PFSK-1 (cell line): ENCODE data around the gene MRPL16.

Experiments used
- FOXP2 ChIP-seq: optimal IDR thresholded peaks from 2 replicates; pipeline ENCODE3; 2011; ENCODE audit warnings: borderline replicate concordance, control low read depth, inconsistent platforms; ENCODE audit not compliant: insufficient read depth; ENCODE audit errors: extremely low read length, extremely low read depth
- POLR2AphosphoS5 ChIP-seq: IDR thresholded peaks from 2 replicates; pipeline ENCODE4 v1.6.1; 2012; ENCODE audit warnings: low read depth, mild to moderate bottlenecking, control low read depth, low read length, moderate library complexity
- SIN3A ChIP-seq: IDR thresholded peaks from 2 replicates; pipeline ENCODE4 v1.6.1; 2012; ENCODE audit warnings: mild to moderate bottlenecking, low read length, moderate library complexity, borderline replicate concordance; ENCODE audit not compliant: insufficient read depth
- TAF1 ChIP-seq: IDR thresholded peaks from 2 replicates; pipeline ENCODE4 v1.6.1; 2012; ENCODE audit warnings: low read length, control low read depth, borderline replicate concordance; ENCODE audit not compliant: insufficient read depth
- TF ChIP-seq, protein P1 (sequence below), 2 experiments: IDR thresholded peaks; 2 replicates each; pipeline versions ENCODE4 v1.6.1 to v1.8.0; 2011 to 2012; ENCODE audit warnings: low read depth in 2 of 2, low read length in 2 of 2, control low read depth in 1 of 2, inconsistent platforms in 1 of 2, mild to moderate bottlenecking in 1 of 2, moderate library complexity in 1 of 2; ENCODE audit not compliant: insufficient read depth in 1 of 2

MRPL16 gene

DNA sequence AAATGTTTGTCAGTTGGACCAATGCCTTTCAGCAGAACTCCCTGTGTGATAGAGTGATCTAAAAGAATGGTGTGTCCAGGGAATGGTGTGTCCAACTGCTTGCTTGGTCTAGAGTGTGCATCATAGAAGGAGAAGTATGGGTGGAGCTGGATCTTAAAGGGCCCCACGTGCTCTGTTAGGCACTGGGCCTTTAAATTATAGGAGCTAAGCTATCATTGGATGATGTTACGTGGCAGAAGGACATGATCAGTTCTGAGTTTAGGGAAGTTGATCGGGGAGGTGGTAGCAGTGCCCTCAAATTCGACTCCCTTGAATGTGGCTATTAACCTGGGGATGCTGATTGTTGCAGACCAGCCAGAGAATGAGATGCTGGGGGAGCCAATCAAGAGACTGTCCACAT lies 39.0 kb downstream of the MRPL16 start:
- TF ChIP-seq, protein P1, sequence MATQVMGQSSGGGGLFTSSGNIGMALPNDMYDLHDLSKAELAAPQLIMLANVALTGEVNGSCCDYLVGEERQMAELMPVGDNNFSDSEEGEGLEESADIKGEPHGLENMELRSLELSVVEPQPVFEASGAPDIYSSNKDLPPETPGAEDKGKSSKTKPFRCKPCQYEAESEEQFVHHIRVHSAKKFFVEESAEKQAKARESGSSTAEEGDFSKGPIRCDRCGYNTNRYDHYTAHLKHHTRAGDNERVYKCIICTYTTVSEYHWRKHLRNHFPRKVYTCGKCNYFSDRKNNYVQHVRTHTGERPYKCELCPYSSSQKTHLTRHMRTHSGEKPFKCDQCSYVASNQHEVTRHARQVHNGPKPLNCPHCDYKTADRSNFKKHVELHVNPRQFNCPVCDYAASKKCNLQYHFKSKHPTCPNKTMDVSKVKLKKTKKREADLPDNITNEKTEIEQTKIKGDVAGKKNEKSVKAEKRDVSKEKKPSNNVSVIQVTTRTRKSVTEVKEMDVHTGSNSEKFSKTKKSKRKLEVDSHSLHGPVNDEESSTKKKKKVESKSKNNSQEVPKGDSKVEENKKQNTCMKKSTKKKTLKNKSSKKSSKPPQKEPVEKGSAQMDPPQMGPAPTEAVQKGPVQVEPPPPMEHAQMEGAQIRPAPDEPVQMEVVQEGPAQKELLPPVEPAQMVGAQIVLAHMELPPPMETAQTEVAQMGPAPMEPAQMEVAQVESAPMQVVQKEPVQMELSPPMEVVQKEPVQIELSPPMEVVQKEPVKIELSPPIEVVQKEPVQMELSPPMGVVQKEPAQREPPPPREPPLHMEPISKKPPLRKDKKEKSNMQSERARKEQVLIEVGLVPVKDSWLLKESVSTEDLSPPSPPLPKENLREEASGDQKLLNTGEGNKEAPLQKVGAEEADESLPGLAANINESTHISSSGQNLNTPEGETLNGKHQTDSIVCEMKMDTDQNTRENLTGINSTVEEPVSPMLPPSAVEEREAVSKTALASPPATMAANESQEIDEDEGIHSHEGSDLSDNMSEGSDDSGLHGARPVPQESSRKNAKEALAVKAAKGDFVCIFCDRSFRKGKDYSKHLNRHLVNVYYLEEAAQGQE (IDR thresholded peaks at IDR 0.05; ENCODE audit: insufficient read depth in 1 of 2, low read depth in 2 of 2, low read length in 2 of 2) = no peak
- TF ChIP-seq SIN3A (no peak), POLR2AphosphoS5 (no peak), TAF1 (no peak), FOXP2 (no peak)

DNA sequence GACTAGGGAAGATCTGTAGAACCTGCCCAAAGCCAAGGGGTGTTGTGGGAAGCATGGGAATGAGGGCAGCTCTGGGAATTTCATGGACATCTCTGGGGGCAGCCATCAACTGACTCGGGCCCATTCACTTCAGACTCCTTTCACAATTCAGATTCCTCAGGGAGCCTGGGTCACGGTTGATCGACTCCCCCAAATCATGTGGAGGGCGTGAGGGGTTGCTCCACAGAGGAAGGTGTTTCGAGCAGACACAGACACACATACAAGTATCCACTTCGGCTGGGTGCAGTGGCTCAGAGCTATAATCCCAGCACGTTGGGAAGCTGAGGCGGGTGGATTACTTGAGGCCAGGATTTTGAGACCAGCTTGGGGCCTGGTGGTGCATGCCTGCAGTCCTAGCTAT lies 39.7 kb downstream of the MRPL16 start:
- TF ChIP-seq TAF1 (no peak), SIN3A (no peak), FOXP2 (no peak), POLR2AphosphoS5 (no peak)
- TF ChIP-seq, protein P1 (IDR thresholded peaks at IDR 0.05; ENCODE audit: insufficient read depth in 1 of 2, low read depth in 2 of 2, low read length in 2 of 2) = no peak

DNA sequence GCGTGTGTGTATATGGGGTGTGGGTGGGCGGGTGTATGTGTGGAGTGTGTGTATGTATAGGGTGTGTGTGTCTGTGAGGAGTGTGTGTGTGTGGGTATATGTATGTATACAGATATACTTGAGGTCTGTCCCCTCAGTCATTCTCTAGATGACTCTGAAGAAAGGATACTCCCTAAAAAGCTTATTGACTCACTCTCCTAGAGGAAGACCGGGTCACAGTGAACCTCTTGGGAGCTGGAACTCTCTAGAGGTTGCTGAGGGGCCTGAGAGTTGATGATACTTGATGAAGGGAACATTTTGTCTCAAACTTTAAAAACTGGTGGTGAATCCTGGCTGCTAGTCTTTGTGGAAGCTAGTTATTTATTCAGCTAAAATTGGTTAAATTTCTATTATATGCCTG lies 40.3 kb downstream of the MRPL16 start:
- TF ChIP-seq POLR2AphosphoS5 = no peak
- TF ChIP-seq, protein P1 (IDR thresholded peaks at IDR 0.05; ENCODE audit: insufficient read depth in 1 of 2, low read depth in 2 of 2, low read length in 2 of 2) = no peak
- TF ChIP-seq TAF1 = no peak
- no peak for TF ChIP-seq SIN3A
- no peak for TF ChIP-seq FOXP2

DNA sequence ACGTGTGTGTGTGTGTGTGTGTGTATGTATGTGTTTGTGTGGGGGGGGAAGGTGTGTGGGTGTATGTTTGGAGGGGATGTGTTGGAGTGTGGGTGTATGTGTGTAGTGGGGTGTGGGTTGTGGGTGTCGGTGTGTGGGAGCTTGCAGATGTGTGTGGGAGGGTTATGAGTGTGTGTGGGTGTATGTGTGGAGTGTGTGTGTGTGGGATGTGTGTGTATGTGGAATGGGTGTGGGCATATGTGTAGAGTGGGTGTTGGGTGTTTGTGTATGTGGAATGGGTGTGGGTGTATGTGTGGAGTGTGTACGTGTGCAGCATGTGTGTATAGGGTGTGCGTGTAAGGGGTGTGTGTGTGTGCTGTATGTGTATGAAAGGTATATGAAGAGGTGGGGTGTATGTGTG lies 40.8 kb downstream of the MRPL16 start:
- no peak for TF ChIP-seq FOXP2
- no peak for TF ChIP-seq POLR2AphosphoS5
- TF ChIP-seq TAF1 = no peak
- TF ChIP-seq, protein P1 (IDR thresholded peaks at IDR 0.05; ENCODE audit: insufficient read depth in 1 of 2, low read depth in 2 of 2, low read length in 2 of 2) = no peak
- no peak for TF ChIP-seq SIN3A

DNA sequence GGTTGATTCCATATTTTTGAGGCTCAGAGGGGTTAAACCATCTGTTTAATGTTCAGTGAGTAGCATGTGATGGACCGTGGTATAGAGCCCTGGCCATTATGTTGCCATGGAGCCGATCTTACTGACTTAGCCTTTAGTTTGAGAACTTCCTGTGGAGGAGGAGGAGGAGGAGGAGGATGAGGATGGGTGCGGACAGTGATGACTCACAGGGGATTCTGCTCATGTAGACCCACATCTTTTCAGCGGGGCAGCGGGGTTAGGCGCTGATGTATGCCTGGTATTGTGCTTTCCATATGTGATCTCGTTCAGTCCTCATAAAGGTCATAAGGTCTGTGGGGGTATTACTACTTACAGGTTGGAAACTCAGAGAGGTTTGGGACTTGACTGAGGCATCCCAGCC lies 41.5 kb downstream of the MRPL16 start:
- TF ChIP-seq TAF1 (no peak), FOXP2 (no peak), POLR2AphosphoS5 (no peak), SIN3A (no peak)
- TF ChIP-seq, protein P1 (IDR thresholded peaks at IDR 0.05; ENCODE audit: insufficient read depth in 1 of 2, low read depth in 2 of 2, low read length in 2 of 2) = no peak
